ENCODE data around the gene PGP. TPM values are rescaled to one million over a fixed set of nuclear protein-coding genes. Genes with fewer than 3 reads are reported as not detected.

Gene PGP
- total RNA-seq, 1 donor: 20.3 TPM

DNA sequence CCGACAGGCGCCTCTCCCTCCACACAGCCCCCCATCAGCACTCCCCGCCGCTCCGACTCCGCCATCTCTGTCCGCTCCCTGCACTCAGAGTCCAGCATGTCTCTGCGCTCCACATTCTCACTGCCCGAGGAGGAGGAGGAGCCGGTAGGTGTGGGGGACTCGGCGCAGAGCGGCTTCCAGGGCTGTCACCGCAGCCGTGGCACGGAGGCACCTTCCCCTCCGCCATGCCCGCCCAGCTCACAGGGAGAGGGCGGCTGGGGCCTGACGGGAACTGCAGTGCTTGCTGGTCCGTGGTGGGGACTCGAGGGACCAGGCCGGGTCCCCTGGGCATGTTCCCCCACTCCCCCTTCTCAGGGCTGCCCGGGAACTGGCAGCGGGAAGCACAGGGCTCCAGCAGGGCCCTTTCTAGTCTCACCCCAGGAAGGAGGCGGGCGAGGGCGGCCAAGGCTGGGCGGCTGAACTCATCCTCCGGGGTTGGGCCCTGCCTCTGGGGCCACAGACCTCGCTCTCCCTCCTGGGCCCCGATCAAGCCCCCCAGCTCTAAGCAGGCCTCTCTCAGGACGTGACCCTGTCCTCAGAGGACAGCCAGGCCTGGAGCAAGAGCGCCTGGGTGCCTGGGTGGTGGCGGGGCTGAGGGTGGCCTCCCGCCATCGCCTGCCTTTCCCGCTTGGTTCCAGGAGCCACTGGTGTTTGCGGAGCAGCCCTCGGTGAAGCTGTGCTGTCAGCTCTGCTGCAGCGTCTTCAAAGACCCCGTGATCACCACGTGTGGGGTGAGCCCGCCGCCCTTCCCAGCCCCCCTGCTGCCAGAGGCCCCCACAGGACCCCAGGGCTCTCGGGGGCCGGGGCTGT, 43.8 kb downstream of the PGP start:
- DNase-seq (ENCODE audit: low read depth): no peak
- TF ChIP-seq, protein P1, sequence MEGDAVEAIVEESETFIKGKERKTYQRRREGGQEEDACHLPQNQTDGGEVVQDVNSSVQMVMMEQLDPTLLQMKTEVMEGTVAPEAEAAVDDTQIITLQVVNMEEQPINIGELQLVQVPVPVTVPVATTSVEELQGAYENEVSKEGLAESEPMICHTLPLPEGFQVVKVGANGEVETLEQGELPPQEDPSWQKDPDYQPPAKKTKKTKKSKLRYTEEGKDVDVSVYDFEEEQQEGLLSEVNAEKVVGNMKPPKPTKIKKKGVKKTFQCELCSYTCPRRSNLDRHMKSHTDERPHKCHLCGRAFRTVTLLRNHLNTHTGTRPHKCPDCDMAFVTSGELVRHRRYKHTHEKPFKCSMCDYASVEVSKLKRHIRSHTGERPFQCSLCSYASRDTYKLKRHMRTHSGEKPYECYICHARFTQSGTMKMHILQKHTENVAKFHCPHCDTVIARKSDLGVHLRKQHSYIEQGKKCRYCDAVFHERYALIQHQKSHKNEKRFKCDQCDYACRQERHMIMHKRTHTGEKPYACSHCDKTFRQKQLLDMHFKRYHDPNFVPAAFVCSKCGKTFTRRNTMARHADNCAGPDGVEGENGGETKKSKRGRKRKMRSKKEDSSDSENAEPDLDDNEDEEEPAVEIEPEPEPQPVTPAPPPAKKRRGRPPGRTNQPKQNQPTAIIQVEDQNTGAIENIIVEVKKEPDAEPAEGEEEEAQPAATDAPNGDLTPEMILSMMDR (IDR thresholded peaks at IDR 0.05; ENCODE audit: insufficient read depth, low read depth, low read length): no peak
- H3K4me3 ChIP-seq (ENCODE audit: low read depth, low read length): no peak overlapping the region

GRCh38 chr16:2170080-2170479, 44.6 kb downstream of the PGP start:
- DNase-seq (ENCODE audit: low read depth): no peak
- TF ChIP-seq, protein P1 (IDR thresholded peaks at IDR 0.05; ENCODE audit: insufficient read depth, low read depth, low read length): no peak

GRCh38 chr16:2167068-2167638, 47.5 kb downstream of the PGP start:
- no peak for DNase-seq (ENCODE audit: low read depth)
- TF ChIP-seq, protein P1 (IDR thresholded peaks at IDR 0.05; ENCODE audit: insufficient read depth, low read depth, low read length): no peak
- no peak overlapping the region for H3K4me3 ChIP-seq (ENCODE audit: low read depth, low read length)

More at GRCh38 chr16:2170080-2170479, 44.6 kb downstream of the PGP start:
- H3K4me3 ChIP-seq (ENCODE audit: low read depth, low read length): no peak overlapping the region

- TF ChIP-seq, protein P1 (IDR thresholded peaks at IDR 0.05; ENCODE audit: insufficient read depth, low read depth, low read length): no peak
- no peak overlapping the region for H3K4me3 ChIP-seq (ENCODE audit: low read depth, low read length)
- DNase-seq (ENCODE audit: low read depth): no peak
Measured at GRCh38 chr16:2166263-2167067, 48.2 kb downstream of the PGP start.

DNA sequence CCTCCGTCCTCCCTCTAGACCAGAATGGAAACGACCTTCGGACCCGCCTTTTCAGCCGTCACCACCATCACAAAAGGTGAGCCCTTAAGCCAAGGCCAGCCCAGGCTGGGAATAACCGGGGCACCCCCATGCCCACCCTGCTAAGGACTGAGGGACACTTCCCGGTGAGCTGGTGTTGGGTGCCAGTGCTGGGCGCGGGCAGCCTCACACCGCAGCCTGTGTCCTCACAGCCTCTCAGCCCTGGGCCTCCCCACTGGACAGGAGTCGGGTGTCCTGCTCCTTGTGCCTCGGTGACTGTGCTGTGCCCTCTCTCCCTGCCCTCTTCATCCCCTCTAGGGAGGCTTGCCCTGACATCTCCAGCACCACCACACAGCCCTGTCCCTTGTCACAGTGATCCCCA, 48.8 kb downstream of the PGP start:
- DNase-seq (ENCODE audit: low read depth): no peak
- H3K4me3 ChIP-seq (ENCODE audit: low read depth, low read length): no peak overlapping the region
- TF ChIP-seq, protein P1 (IDR thresholded peaks at IDR 0.05; ENCODE audit: insufficient read depth, low read depth, low read length): no peak

GRCh38 chr16:2163211-2163881, 51.3 kb downstream of the PGP start:
- no peak overlapping the region for H3K4me3 ChIP-seq (ENCODE audit: low read depth, low read length)
- DNase-seq (ENCODE audit: low read depth): no peak
- TF ChIP-seq, protein P1 (IDR thresholded peaks at IDR 0.05; ENCODE audit: insufficient read depth, low read depth, low read length): no peak

All from fibroblast of villous mesenchyme (primary cell).